BE2C (cell line): ENCODE measurements around the gene FAM193A.

ENCODE experiments used
- DNase-seq: peaks from one replicate; pipeline ENCODE4 v3.0.0-alpha.2; 2020
- H3K27me3 ChIP-seq: fragments of 250-450 bp; sonication (Bioruptor Pico); 2 replicates; pipeline ENCODE4 v1.5.1; 2020; ENCODE audit warnings: mild to moderate bottlenecking
- H3K36me3 ChIP-seq: fragments of 250-450 bp; sonication (Bioruptor Pico); 2 replicates; pipeline ENCODE4 v1.5.1; 2020; ENCODE audit warnings: mild to moderate bottlenecking
- H3K4me1 ChIP-seq: fragments of 250-450 bp; sonication (Bioruptor Pico); 2 replicates; pipeline ENCODE4 v1.5.1; 2020
- H3K4me3 ChIP-seq: 2 replicates; pipeline ENCODE4 v1.5.1; 2011; ENCODE audit warnings: low read depth, low read length
- H3K9me3 ChIP-seq: fragments of 250-450 bp; sonication (Bioruptor Pico); 2 replicates; pipeline ENCODE4 v1.5.1; 2020
- TF ChIP-seq, protein P1 (sequence below): IDR thresholded peaks from 2 replicates; pipeline ENCODE4 v1.5.1; 2012; ENCODE audit warnings: mild to moderate bottlenecking, low read depth, low read length

Gene FAM193A

GRCh38 chr4:2696423-2696822 lies 160.0 kb downstream of the FAM193A start:
- no peak for DNase-seq
- H3K9me3 ChIP-seq, result no peaks in the 10 kb centered on the region
- H3K4me3 ChIP-seq, result no peak overlapping the region
- H3K4me1 ChIP-seq, result no peaks in the 10 kb centered on the region
- H3K36me3 ChIP-seq, result peaks cover 85% of the 10 kb centered on the region
- TF ChIP-seq, protein P1, sequence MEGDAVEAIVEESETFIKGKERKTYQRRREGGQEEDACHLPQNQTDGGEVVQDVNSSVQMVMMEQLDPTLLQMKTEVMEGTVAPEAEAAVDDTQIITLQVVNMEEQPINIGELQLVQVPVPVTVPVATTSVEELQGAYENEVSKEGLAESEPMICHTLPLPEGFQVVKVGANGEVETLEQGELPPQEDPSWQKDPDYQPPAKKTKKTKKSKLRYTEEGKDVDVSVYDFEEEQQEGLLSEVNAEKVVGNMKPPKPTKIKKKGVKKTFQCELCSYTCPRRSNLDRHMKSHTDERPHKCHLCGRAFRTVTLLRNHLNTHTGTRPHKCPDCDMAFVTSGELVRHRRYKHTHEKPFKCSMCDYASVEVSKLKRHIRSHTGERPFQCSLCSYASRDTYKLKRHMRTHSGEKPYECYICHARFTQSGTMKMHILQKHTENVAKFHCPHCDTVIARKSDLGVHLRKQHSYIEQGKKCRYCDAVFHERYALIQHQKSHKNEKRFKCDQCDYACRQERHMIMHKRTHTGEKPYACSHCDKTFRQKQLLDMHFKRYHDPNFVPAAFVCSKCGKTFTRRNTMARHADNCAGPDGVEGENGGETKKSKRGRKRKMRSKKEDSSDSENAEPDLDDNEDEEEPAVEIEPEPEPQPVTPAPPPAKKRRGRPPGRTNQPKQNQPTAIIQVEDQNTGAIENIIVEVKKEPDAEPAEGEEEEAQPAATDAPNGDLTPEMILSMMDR, result no peak
- no peaks in the 10 kb centered on the region; the same call in 1 of the 2 replicates for H3K27me3 ChIP-seq

- no peak for DNase-seq
- TF ChIP-seq, protein P1, result no peak
- Histone ChIP-seq H3K36me3 (peaks cover 88% of the 10 kb centered on the region), H3K4me1 (no peaks in the 10 kb centered on the region), H3K9me3 (no peaks in the 10 kb centered on the region), H3K4me3 (no peak overlapping the region), H3K27me3 (no peaks in the 10 kb centered on the region; the same call in 1 of the 2 replicates)
Observed at GRCh38 chr4:2697995-2698414, 161.6 kb downstream of the FAM193A start.

DNA sequence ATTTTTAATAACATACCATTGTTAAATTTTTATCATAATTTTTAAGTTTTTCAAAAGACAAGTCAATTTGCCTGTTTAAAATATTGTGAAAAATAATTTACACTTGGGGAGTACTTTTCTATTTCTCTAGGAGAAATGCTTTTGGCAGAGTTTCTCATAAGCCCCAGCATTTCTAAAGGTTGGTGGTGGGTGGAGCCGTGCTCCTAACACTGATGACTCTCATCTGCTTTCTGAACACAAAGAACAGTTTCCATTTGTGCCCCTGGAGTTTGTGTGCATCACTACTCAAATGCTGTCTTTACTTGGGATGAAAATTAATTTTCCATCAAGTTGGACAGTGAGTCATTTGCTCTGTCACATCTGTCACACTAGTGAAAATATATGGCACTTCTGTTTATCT lies 162.1 kb downstream of the FAM193A start:
- no peak overlapping the region for H3K4me3 ChIP-seq
- TF ChIP-seq, protein P1, result no peak
- no peaks in the 10 kb centered on the region; the same call in 1 of the 2 replicates for H3K27me3 ChIP-seq
- no peaks in the 10 kb centered on the region for H3K4me1 ChIP-seq
- H3K36me3 ChIP-seq, result peaks cover 88% of the 10 kb centered on the region
- H3K9me3 ChIP-seq, result no peaks in the 10 kb centered on the region
- DNase-seq, result no peak

- Histone ChIP-seq H3K4me3 (no peak overlapping the region), H3K4me1 (no peaks in the 10 kb centered on the region), H3K9me3 (no peaks in the 10 kb centered on the region), H3K27me3 (no peaks in the 10 kb centered on the region; the same call in 1 of the 2 replicates), H3K36me3 (peaks cover 88% of the 10 kb centered on the region)
- DNase-seq, result no peak
- TF ChIP-seq, protein P1, result no peak
Observed at GRCh38 chr4:2698951-2699505, 162.6 kb downstream of the FAM193A start.

DNA sequence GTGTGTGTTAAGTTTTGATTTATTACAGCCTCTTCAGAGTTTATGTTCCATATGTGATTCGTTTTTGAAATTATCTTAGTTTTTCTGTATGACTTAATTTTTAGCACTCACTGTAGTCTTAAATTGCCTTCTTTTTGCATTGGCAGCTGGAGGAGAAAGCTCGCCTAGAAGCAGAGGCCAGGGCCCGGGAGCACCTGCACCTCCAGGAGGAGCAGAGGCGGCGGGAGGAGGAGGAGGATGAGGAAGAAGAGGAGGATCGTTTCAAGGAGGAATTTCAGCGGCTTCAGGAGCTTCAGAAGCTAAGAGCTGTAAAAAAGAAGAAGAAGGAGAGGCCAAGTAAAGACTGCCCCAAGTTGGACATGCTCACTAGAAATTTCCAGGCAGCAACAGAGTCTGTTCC lies 163.1 kb downstream of the FAM193A start:
- TF ChIP-seq, protein P1, result no peak
- H3K36me3 ChIP-seq, result peaks cover 90% of the 10 kb centered on the region

DNA sequence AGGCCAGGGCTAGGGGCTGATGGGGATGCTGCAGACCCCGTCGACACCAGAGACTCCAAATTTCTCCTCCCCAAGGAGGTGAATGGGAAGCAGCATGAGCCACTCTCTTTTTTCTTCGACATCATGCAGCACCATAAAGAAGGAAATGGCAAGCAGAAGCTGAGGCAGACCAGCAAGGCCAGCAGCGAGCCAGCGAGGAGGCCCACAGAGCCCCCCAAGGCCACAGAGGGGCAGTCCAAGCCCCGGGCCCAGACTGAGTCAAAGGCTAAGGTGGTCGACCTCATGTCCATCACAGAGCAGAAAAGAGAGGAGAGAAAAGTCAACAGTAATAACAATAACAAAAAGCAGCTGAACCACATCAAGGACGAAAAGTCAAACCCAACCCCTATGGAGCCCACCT lies 163.6 kb downstream of the FAM193A start:
- no peaks in the 10 kb centered on the region for H3K4me1 ChIP-seq
- no peak overlapping the region for H3K4me3 ChIP-seq
- TF ChIP-seq, protein P1, result no peak
- peaks cover 87% of the 10 kb centered on the region for H3K36me3 ChIP-seq
- no peak for DNase-seq
- no peaks in the 10 kb centered on the region; the same call in 1 of the 2 replicates for H3K27me3 ChIP-seq
- no peaks in the 10 kb centered on the region for H3K9me3 ChIP-seq

More for the DNA sequence above, 163.1 kb downstream of the FAM193A start:
- Histone ChIP-seq H3K27me3 (no peaks in the 10 kb centered on the region; the same call in 1 of the 2 replicates), H3K4me3 (no peak overlapping the region), H3K9me3 (no peaks in the 10 kb centered on the region), H3K4me1 (no peaks in the 10 kb centered on the region)
- no peak for DNase-seq
